HPDE6-E6E7 (cell line): ENCODE results near the gene FANCC.
"Not testable (repeated sequence)": the region's sequence is repeated elsewhere in the genome, so short reads cannot be mapped to it uniquely, and the experiment has no call there.

Experiments
- DNase-seq: peaks from one replicate; pipeline ENCODE4 v3.0.0; 2011; ENCODE audit warnings: missing footprints; ENCODE audit errors: extremely low spot score

The FANCC gene

DNA sequence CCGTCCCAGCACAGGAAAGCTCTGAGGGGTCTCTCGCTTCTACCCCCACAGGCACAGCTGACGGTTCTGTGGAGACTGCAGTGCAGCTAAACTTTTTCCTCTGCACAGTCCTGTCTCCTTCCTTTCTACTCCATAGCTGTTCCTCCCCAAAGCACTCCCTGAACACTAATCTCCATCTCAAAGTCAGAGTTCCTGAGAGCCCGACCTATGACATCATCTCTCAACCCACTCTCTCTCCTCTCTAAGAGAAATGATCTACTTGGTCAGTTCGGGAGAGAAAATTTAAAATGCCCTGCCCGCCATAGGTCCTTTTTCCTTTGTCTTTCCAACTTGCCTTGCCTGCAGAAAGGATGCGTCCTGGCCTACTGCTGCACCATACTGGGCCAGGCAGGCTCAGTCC is 90.6 kb downstream of the FANCC start:
- no peak for DNase-seq

DNA sequence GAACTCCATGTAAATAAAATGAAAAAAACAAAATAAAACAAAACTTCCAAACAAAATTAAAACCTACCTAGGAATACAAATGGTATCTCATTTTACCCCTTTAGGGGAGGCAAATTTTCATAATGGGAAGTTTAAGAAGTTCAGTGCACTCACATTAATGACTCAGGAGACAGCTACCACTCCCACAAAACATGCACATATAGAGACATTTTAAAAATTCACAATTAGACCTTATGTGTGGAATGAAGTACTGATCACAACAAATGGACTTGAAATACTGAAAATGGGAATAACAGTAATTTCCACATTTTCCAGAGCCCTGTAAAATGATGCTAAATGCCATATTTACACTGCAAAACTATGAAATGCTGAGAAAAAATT is 91.8 kb downstream of the FANCC start:
- no peak for DNase-seq

DNA sequence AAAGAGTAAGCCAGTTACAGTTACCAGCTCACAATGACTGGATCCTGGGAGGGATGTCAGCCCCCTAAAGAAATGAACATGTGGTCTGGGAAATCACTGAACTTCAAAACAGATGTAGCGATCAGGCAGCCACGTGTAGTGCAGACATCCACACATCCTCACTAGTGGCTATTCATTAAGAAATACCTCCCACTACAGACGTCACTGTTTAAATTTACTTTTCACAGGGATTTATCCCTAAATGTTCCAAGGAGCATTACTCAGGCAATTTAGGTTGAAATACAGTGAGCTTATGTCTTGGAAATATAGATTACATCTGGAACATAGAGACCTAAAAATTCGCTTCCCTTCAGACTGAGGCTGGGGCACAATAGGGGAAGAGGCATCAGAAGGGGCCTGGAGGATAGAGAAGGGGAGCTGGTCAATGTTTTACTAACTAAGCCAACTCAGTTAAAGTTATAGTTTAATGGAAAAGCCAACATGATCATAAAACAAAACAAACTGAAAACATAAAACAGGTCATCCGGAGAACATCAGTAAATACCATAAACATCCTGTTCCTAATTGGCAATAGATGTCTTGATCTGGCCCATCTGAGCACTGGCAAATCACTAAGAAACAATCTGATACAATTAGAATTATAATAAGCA is 92.3 kb downstream of the FANCC start:
- DNase-seq = no peak

DNA sequence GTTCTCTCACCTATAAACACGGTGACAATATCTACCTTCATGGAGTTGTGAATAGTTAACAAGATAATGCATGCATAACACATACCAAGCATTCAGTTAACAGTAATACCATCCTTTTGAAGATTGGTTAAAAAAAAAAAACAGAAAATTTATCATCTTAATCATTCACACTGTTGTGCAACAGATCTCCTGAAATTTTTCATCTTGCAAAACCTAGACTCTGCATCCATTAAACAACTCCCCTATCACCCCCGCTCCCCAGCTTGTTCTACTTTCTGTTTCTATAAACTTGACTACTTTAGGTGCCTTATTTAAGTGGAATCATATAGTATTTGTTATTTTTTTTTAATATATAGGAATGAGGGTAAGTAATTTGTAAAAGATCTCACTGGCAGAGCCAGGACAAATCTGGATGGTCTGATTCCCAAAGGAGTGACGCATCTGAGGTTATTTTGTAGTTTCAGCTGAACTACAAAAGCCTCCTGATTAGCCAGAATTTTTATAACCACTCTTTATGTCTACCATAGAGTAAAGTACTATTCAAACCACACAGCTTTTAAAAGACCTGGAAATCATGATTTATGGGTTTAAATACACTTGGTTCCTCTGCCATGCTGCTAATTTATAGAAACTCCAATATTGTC is 93.0 kb downstream of the FANCC start:
- no peak for DNase-seq

DNA sequence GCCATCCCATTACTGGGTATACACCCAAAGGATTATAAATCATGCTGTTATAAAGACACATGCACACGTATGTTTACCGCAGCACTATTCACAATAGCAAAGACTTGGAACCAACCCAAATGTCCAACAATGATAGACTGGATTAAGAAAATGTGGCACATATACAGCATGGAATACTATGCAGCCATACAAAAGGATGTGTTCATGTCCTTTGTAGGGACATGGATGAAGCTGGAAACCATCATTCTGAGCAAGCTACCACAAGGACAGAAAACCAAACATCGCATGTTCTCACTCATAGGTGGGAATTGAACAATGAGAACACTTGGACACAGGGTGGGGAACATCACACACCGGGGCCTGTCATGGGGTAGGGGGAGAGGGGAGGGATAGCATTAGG is 97.2 kb downstream of the FANCC start:
- not testable (repeated sequence) for DNase-seq

DNA sequence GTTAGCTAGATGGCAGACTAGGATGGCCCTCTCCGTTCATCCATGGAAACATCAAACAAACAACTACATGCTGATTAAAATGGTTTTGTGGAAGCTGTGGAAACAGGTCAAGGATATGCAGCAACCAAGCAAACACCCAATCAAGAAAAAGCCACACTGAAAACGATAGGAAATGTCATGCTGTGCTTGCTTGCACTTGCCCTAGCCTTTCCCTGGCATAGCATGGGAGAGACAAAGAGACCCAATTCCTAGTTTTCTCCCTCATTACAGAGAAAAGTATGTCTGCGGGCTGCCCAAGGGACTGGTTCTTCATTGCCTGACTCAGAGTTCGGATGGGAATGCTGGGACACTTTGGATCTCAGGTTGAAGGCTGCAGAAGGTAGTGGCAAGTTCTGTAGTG is 98.7 kb downstream of the FANCC start:
- DNase-seq = no peak

DNA sequence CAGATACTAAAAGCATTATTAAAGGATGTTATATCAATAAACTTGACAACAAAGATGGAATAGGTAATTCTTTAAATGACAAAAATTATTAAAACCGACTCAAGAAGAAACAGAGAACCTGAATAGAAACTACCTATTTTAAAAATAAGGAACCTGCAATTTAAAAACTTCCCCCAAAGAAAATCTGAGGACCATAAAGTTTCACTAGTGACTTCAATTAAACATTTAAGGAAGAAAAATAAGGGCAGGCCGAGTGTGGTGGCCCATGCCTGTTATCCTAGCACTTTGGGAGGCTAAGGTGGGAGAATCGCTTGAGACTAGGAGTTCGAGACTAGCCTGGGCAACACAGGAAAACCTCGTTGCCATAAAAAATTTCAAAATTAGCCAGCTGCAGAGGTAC is 99.6 kb downstream of the FANCC start:
- DNase-seq = no peak

- no peak for DNase-seq
These were observed 102.1 kb downstream of the FANCC start for GRCh38 chr9:95215336-95215898.

DNA sequence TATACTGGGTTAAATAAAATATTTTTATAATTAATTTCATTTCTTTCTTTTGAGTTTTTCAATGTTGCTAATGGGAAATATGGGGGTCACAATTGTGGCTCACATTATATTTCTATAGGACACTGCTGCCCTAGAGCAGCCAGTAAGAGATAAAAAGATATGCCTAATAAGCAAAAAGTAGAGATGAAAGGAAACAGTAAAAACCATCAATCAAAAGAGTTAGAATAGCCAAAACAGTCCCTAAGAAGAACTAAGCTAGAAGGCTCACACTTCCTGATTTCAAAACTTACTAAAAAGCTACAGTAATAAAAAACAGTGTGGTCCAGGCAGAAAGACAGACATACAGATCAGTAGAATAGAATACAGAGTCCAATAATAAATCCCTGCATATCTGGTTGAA is 104.4 kb downstream of the FANCC start:
- no peak for DNase-seq

- DNase-seq = no peak
These were observed 106.5 kb downstream of the FANCC start for GRCh38 chr9:95211028-95211427.

GRCh38 chr9:95207403-95207802 is 110.1 kb downstream of the FANCC start:
- DNase-seq = no peak

- no peak for DNase-seq
These were observed 111.4 kb downstream of the FANCC start for GRCh38 chr9:95206143-95206542.

DNA sequence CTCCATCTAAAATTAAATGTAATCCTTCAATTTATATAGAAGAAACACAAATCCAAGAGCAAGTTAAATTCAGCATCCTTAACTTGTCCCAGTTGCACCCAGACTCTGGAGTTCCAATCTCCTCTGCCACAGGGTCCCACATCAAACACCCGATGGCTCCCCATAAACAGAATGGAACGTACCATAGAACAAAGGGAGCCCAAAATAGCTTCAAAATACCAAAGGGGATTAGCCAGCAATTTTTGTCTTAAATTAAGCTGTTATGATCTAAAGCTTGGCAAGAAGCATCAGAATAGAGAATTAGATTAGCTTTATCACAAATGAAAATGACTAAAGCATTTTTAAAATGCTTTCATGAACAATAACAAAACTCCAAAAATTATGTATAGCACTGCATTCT is 112.8 kb downstream of the FANCC start:
- DNase-seq = no peak

DNA sequence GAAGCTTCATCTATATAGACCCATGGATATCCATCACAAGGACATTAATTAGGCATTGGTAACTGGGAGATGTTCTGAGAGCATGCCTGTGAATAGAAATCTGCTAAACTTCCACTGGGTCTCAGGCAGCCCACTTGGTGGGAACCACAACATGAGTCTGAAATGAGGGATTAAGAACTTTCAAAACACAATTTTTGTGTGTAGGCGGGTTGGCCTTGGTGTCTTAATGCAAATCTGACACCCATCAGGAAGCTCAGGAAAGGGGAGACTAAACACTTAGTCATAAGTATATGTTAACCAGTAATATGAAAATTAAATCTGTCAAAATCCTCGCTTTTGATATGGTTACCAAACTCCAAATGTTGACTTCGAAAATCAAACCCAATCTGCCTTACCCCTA is 113.2 kb downstream of the FANCC start:
- no peak for DNase-seq

DNA sequence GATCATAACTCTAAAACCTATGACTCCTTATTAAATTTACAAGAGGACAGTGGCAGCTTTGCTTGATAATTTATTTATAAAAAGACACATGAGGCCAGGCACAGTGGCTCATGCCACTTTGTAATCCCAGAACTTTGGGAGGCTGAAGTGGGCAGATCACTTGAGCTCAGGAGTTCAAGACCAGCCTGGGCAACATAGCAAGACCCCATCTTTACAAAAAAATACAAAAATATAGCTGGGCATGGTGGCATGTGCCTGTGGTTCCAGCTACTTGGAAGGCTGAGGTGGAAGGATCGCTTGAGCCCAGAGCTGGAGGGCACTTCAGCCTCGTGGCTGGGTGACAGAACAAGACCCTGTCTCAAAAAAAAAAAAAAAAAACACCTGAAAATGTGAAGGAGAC is 114.5 kb downstream of the FANCC start:
- not testable (repeated sequence) for DNase-seq

DNA sequence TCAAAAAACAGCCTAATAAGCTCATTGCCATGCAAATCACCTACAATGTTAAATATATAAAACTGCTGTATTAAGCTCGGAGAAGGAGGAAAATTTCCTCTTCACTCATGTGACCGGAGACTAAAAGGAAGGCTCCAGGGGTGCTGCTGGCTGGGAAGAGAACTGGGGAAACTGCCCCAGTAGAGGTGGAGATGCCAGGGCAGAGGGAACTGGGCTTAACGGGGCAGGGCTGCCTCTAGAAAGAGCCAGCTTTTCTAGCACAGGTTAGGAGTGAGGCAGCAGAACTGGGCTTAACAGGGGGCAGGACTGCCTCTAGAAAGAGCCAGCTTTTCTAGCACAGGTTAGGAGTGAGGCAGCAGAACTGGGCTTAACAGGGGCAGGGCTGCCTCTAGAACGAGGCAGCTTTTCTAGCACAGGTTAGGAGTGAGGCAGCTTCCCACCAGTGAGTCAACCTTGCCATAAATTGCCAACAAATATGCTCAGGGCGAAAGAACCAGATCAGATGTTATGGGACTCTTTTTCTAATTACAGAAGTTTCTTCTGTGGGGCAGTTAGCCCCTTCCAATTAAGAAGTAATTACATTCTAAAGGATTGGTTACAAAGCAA is 115.3 kb downstream of the FANCC start:
- DNase-seq = no peak

GRCh38 chr9:95201206-95201605 is 116.3 kb downstream of the FANCC start:
- no peak for DNase-seq

GRCh38 chr9:95197692-95198271 is 119.7 kb downstream of the FANCC start:
- DNase-seq = peak; percentile 49

DNA sequence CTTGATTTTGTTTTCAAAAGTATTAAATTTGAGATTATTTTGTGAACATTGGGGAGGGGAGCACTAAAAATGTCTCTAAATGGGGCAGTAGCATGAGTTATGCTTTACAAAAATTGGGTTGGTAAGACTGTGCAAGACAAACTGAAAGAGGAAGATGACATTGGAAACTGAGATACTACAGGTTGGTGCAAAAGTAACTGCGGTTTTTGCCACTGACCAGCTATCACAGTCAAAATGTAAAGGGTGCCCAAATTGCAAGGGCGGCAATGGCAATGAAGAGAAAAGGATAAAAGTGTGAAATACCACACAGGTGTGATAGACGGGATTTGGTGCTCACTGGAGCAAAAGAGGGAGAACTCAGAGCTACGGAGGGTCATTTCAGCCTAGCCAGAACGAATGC is 124.0 kb downstream of the FANCC start:
- no peak for DNase-seq

- no peak for DNase-seq
These were observed 124.4 kb downstream of the FANCC start for GRCh38 chr9:95193067-95193466.

GRCh38 chr9:95192631-95193030 is 124.9 kb downstream of the FANCC start:
- DNase-seq = no peak

DNA sequence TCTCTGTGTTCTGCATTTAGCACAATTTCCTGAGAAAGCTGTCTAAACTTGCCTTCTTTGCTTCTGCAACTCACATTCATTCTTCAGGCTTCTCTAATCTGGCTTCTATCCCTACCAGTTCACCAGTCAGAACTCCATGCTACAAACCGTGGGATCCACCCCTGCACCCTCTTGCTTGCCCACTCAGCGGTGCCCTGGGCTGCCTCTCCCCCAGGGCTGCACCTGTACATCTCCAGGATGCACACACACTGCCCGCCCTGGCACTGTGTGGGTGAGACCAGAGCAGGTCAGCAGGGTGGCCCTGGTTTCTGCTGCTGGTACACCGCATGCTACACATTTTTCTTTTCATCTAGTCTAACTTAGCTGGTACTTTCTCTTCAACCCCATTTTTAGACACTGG is 127.1 kb downstream of the FANCC start:
- DNase-seq = no peak
